ENCODE data around the gene GSS. TPM values are rescaled to one million over a fixed set of nuclear protein-coding genes. Genes with fewer than 3 reads are reported as not detected.
"Not testable (repeated sequence)": the region's sequence is repeated elsewhere in the genome, so short reads cannot be mapped to it uniquely, and the experiment has no call there.

GSS gene
- total RNA-seq, 4 donors from 2014 or later = 49.9 to 56.7 (median 52.9) TPM

GRCh38 chr20:34881689-34882088, 73.9 kb downstream of the GSS start:
- no peak for TF ChIP-seq CTCF (IDR thresholded peaks at IDR 0.05)
- no peak for TF ChIP-seq POLR2A (IDR thresholded peaks at IDR 0.05)
- DNase-seq (ENCODE audit: low spot score in 2 of 2) = no peak
- 49 to 67% methylated on average over 2 of the region's 2 CpGs for WGBS, 2 donors
- H3K4me3 ChIP-seq (ENCODE audit: low read depth, poor library complexity, severe bottlenecking) = no peak overlapping the region
- intact Hi-C loops (cut with DNase I; ENCODE audit: low total_unique reads) = no loop called here

GRCh38 chr20:34880971-34881370, 74.6 kb downstream of the GSS start:
- DNase-seq (ENCODE audit: low spot score in 2 of 2); H3K4me3 ChIP-seq (ENCODE audit: low read depth, poor library complexity, severe bottlenecking); intact Hi-C loops (cut with DNase I; ENCODE audit: low total_unique reads): not testable (repeated sequence)
- WGBS, 2 donors = 78 to 90% methylated on average over 7 of the region's 7 CpGs

- no peak for TF ChIP-seq POLR2A (IDR thresholded peaks at IDR 0.05)
- no peak for TF ChIP-seq CTCF (IDR thresholded peaks at IDR 0.05)
- no peak overlapping the region for H3K4me3 ChIP-seq (ENCODE audit: low read depth, poor library complexity, severe bottlenecking)
- intact Hi-C loops (cut with DNase I; ENCODE audit: low total_unique reads) = no loop called here
- no peak for DNase-seq (ENCODE audit: low spot score in 2 of 2)
- WGBS, 2 donors = 79 to 86% methylated on average over 6 of the region's 6 CpGs
Measured at GRCh38 chr20:34880215-34880850, 75.3 kb downstream of the GSS start.

MicroRNA genes within 50 kb of the gene (microRNA counts, 767-probe panel; counts per million panel counts)
- 0 to 358 counts per million in 2 donors for microRNA hsa-miR-499a-3p
- microRNA hsa-miR-499a-5p = 0 to 358 counts per million in 2 donors
- microRNA hsa-miR-499b-3p = 0 to 358 counts per million in 2 donors
- microRNA hsa-miR-499b-5p = 0 to 358 counts per million in 2 donors

Small RNA genes lying within 50 kb of the gene (microRNA-seq; reads per million reads assigned to microRNA genes)
- 0 reads per million in 2 donors for gene MIR499A (ENCODE audit: borderline number of aligned reads in 1 of 2, borderline replicate concordance in 2 of 2)
- 0 reads per million in 2 donors for gene MIR499B (ENCODE audit: borderline number of aligned reads in 1 of 2, borderline replicate concordance in 2 of 2)

Other genes starting within 250 kb of the GSS start
- gene NCOA6, start 130.2 kb downstream of the GSS start, total RNA-seq = 10 to 100 TPM; 20.9 to 37.6 (median 29.9) TPM
- gene GGT7, start 83.0 kb downstream of the GSS start, total RNA-seq = 10 to 100 TPM in 2 of 4 donors, 1 to 10 TPM in 2; 8.6 to 12.9 (median 9.6) TPM
- gene ACSS2, start 79.2 kb downstream of the GSS start, total RNA-seq = 10 to 100 TPM; 54.3 to 98.1 (median 71.5) TPM
- under 1 TPM; 0.10 to 0.27 (median 0.18) TPM for gene MYH7B, start 62 bp upstream of the GSS start, total RNA-seq
- gene TRPC4AP, start 137.0 kb upstream of the GSS start, total RNA-seq = 10 to 100 TPM; 40.3 to 64.5 (median 50.0) TPM
- gene EDEM2, start 191.5 kb upstream of the GSS start, total RNA-seq = 10 to 100 TPM in 3 of 4 donors, 1 to 10 TPM in 1; 8.8 to 18.7 (median 16.6) TPM
- gene PROCR, start 216.3 kb upstream of the GSS start, total RNA-seq = 10 to 100 TPM in 3 of 4 donors, 1 to 10 TPM in 1; 5.7 to 32.2 (median 26.1) TPM